ENCODE data around the gene SAV1.
"Not testable (repeated sequence)": the region's sequence is repeated elsewhere in the genome, so short reads cannot be mapped to it uniquely, and the experiment has no call there.

The SAV1 gene

GRCh38 chr14:50666772-50667683 is 1.1 kb downstream of the SAV1 start:
- peak in 12 of 58 donors; percentile 3 to 32 (median 10) for DNase-seq

GRCh38 chr14:50665300-50665699 is 2.8 kb downstream of the SAV1 start:
- DNase-seq, result not testable (repeated sequence)

GRCh38 chr14:50664579-50664978 is 3.5 kb downstream of the SAV1 start:
- not testable (repeated sequence) for DNase-seq

- no peak for DNase-seq
Measured at GRCh38 chr14:50659327-50659974, 8.7 kb downstream of the SAV1 start.

- DNase-seq, result no peak
Measured at GRCh38 chr14:50658203-50658602, 9.9 kb downstream of the SAV1 start.

GRCh38 chr14:50657753-50658152 is 10.4 kb downstream of the SAV1 start:
- no peak for DNase-seq

DNA sequence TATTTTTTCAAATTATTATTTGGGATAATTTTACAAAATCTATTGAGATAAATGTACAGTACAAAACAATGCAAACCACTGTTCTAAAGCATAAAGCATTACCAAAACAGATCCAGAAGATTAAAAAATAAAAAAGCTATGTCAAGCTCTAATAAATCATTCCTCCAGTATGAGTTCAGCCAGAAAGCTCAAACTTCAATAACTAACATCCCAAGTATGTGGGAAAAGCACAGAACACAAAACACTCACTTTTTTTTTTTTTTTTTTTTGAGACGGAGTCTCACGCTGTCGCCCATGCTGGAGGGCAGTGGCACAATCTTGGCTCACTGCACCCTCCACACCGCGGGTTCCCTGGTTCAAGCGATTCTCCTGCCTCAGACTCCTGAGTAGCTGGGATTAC is 11.3 kb downstream of the SAV1 start:
- no peak for DNase-seq

DNA sequence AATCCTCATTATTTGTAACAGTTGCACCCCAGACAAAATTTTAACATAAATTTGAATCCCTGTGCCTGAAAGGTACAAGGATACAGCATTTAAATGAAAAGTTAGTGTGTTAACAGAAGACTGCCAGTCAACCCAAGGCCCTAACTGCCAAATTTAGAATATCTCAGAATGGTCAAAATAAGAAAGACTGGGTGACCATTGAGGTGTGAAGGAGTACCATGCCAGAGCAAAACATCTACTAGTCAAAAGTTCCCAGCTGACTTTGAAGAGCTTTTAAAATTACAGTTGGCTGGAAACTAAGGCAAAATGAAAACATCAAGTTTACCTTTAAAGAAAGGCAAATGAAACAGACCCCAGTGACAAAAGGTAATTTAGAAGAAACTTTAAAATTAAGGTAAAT is 18.4 kb downstream of the SAV1 start:
- DNase-seq, result no peak

DNA sequence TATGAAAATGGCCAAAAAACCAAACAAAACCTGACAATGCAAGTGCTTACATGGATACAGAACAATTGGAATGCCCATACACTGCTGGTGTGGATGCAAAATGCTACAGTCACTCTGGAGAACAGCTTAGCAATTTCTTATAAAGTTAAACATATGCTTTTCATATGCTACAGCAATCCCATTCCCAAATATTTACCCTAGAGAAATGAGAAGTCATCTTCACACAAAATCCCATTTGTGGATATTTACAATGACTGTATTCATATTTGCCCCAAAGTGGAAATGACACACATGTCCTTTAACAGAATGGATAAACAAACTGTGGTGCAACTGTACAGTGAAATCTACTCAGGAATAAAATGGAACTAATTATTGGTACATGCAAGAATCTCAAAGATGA is 20.4 kb downstream of the SAV1 start:
- DNase-seq, result no peak

GRCh38 chr14:50647282-50647681 is 20.8 kb downstream of the SAV1 start:
- no peak for DNase-seq

GRCh38 chr14:50635141-50635540 is 33.0 kb downstream of the SAV1 start:
- DNase-seq, result no peak

- peak in 2 of 58 donors; percentile 2 to 17 for DNase-seq
Measured at GRCh38 chr14:50633954-50634353, 34.2 kb downstream of the SAV1 start.

- DNase-seq, result no peak
Measured at GRCh38 chr14:50631408-50631821, 36.7 kb downstream of the SAV1 start.

- DNase-seq, result not testable (repeated sequence)
Measured at GRCh38 chr14:50624947-50625346, 43.2 kb downstream of the SAV1 start.

DNA sequence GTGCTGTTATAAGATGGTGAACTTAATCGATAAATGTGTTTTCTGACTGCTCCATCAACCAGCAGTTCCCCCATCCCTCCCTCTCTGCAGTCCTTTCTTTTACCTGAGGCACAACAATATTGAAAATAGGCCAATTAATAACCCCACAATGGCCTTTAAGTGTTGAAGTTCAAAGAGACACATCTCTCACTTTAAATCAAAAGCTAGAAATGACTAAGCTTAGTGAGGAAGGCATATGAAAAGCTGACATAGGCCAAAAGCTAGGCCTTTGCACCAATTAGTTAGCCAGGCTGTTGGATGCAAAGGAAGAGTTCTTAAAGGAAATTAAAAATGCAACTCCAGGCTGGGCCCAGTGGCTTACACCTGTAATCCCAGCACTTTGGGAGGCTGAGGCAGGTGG is 43.7 kb downstream of the SAV1 start:
- DNase-seq, result no peak

GRCh38 chr14:50622978-50623377 is 45.1 kb downstream of the SAV1 start:
- DNase-seq, result no peak

- no peak for DNase-seq
Measured at GRCh38 chr14:50620341-50620740, 47.8 kb downstream of the SAV1 start.

DNA sequence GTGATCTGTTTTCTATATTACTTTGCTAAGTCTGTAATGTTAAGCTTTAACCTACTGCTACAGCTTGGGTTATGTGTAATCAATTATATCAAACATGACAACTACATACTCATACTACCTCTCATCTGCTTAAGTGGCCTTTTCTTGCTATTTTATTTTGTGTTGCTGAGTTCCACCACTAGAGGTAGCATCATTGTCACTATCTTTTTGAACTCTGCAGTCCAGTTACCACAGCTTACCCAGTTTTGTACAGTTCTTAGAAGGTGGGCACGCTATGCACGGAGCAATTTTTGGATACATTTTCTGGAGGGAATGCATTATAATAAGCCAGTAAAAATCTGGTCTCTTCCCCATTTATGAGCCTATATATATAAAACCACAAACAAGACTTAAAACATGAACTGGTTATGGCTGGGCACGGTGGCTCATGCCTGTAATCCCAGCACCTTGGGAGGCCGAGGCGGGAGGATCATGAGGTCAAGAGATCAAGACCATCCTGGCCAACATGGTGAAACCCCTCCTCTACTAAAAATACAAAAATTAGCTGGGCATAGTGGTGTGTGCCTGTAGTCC is 48.5 kb downstream of the SAV1 start:
- DNase-seq, result peak in 1 of 58 donors; percentile 57

- DNase-seq, result no peak
Measured at GRCh38 chr14:50616275-50616674, 51.8 kb downstream of the SAV1 start.

- DNase-seq, result peak in 23 of 58 donors; percentile 7 to 80 (median 32)
Measured at GRCh38 chr14:50615552-50615951, 52.6 kb downstream of the SAV1 start.

DNA sequence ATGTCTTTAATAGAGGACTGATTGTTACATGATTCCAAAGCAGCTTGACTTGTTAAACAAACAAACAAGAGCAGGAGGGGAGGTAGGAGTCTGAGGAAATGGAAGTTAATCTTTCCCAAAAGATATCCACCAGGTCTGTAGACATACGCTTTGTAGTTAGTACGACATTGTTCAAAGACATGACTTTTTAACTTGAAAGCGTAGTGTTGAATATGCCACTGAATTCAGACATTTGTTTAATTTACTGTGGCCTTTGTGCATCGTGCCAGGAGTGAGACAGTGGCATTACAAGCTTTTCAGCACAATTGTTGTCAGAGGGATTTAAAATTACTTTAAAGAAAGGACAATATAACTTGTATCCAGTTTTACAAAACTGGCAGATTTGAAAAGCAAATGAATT is 53.0 kb downstream of the SAV1 start:
- peak in 2 of 58 donors; percentile 14 to 21 for DNase-seq

GRCh38 chr14:50612806-50613205 is 55.3 kb downstream of the SAV1 start:
- no peak for DNase-seq
